ENCODE measurements around the gene NRGN.

DNA sequence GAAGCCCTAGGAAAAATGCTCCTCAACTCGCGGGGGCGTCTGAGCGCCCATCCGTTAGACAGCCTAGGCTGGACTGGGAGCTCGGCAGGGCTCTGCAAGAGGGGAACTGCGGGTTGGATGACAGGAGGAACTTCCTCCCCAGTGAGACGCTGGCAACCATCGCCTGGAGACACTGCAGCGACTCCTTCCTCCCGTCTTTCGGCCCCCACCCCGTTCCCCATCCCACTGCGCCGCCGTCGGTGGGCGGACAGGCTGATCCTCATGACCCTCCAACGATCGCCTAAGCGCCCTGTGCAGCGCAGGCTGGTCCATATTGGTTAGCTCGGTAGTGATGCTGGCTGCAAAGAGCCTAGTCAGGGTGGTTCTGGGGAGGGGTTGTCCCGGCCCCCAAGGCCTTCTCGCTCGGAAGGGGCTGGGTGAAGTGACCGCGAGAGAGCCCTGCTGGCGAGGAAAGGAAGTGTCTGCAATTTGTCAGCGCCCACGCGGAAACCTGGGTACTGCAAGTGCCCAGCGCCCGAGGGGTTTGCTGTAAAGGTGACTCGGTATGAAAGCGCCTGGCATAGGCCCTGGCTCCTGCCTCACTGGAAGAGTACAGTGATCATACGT lies 638 bp downstream of the NRGN start:
- TF ChIP-seq, protein P1, sequence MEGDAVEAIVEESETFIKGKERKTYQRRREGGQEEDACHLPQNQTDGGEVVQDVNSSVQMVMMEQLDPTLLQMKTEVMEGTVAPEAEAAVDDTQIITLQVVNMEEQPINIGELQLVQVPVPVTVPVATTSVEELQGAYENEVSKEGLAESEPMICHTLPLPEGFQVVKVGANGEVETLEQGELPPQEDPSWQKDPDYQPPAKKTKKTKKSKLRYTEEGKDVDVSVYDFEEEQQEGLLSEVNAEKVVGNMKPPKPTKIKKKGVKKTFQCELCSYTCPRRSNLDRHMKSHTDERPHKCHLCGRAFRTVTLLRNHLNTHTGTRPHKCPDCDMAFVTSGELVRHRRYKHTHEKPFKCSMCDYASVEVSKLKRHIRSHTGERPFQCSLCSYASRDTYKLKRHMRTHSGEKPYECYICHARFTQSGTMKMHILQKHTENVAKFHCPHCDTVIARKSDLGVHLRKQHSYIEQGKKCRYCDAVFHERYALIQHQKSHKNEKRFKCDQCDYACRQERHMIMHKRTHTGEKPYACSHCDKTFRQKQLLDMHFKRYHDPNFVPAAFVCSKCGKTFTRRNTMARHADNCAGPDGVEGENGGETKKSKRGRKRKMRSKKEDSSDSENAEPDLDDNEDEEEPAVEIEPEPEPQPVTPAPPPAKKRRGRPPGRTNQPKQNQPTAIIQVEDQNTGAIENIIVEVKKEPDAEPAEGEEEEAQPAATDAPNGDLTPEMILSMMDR (IDR thresholded peaks at IDR 0.05 in 4 of 5, conservative IDR thresholded peaks at IDR 0.05 in 1 of 5): peak in 2 of 5 experiments; percentile 28 to 50
- no peak for TF ChIP-seq POLR2A (IDR thresholded peaks at IDR 0.05)
